B cell (primary cell): ENCODE data around the gene SLCO2B1. TPM values are rescaled to one million over a fixed set of nuclear protein-coding genes. Genes with fewer than 3 reads are reported as not detected.

ENCODE experiments used
- ATAC-seq: fragments of 200-7000 bp; cut with Tn5 transposase; one replicate; pipeline ENCODE4 v1.10.0; 2021; ENCODE audit warnings: low read depth, mild to moderate bottlenecking, moderate number of reproducible peaks, moderate library complexity
- CTCF ChIA-PET: fragments of 350-600 bp; sonication (Branson Sonifier 250); formaldehyde crosslinking; loops from one replicate; lab custom pipeline; 2021; ENCODE audit warnings: antibody characterized with exemption, inconsistent platforms; lab: Charles Lee
- POLR2A ChIA-PET: fragments of 350-600 bp; sonication (Branson Sonifier 250); formaldehyde crosslinking; loops from one replicate; lab custom pipeline; 2021; ENCODE audit warnings: antibody characterized with exemption; lab: Charles Lee
- DNase-seq: peaks from one replicate; pipeline ENCODE4 v3.0.0; 2013
- H2AFZ ChIP-seq: 2 replicates; pipeline ENCODE4 v1.6.1; 2012; ENCODE audit warnings: mild to moderate bottlenecking, low read depth, low read length; ENCODE audit not compliant: insufficient read depth, poor library complexity, severe bottlenecking
- H3K27ac ChIP-seq, 2 donors: 1 replicate in 1 of 2; 2 replicates in 1 of 2; pipeline ENCODE4 v1.5.1; 2012 to 2013; ENCODE audit warnings: low read length in 2 of 2, mild to moderate bottlenecking in 2 of 2, moderate library complexity in 1 of 2
- H3K27me3 ChIP-seq, 4 experiments: fragments of 200-600 bp in 1 of 4; sonication (generic) in 1 of 4; replicated peaks in 1 of 4; 1 replicate in 2 of 4; 2 replicates in 2 of 4; pipeline versions ENCODE4 v1.6.1 to v1.7.0; 2013 to 2016; ENCODE audit warnings: low read length in 3 of 4, mild to moderate bottlenecking in 2 of 4, mixed read lengths in 1 of 4, moderate library complexity in 1 of 4; ENCODE audit not compliant: insufficient read depth in 4 of 4, control insufficient read depth in 3 of 4; ENCODE audit errors: control extremely low read depth in 1 of 4
- H3K36me3 ChIP-seq, 2 experiments: replicated peaks in 1 of 2; 1 replicate in 1 of 2; 2 replicates in 1 of 2; pipeline versions ENCODE4 v1.6.1 to v1.7.1; 2013; ENCODE audit warnings: low read length in 1 of 2; ENCODE audit not compliant: insufficient read depth in 2 of 2, control insufficient read depth in 1 of 2; ENCODE audit errors: control extremely low read depth in 1 of 2, extremely low read depth in 1 of 2
- H3K4me1 ChIP-seq, 2 donors: fragments of 200-600 bp in 1 of 2; sonication (generic) in 1 of 2; 1 replicate in 1 of 2; 2 replicates in 1 of 2; pipeline versions ENCODE4 v1.5.1 to v1.6.1; 2013 to 2017; ENCODE audit warnings: low read length in 2 of 2; ENCODE audit not compliant: control insufficient read depth in 2 of 2, insufficient read depth in 2 of 2
- H3K4me2 ChIP-seq: replicated peaks from 2 replicates; pipeline ENCODE3; 2012; ENCODE audit warnings: mild to moderate bottlenecking, low read depth, low read length; ENCODE audit not compliant: poor library complexity, severe bottlenecking
- H3K4me3 ChIP-seq, 5 experiments: fragments of 200-600 bp in 1 of 5; sonication (generic) in 1 of 5; 1 replicate in 3 of 5; 2 replicates in 2 of 5; pipeline versions ENCODE4 v1.5.1 to v1.7.0; 2011 to 2016; ENCODE audit warnings: low read length in 4 of 5, mild to moderate bottlenecking in 4 of 5, low read depth in 2 of 5, control low read depth in 1 of 5, moderate library complexity in 1 of 5; ENCODE audit not compliant: insufficient read depth in 1 of 5; ENCODE audit errors: control extremely low read depth in 1 of 5, extremely low read depth in 1 of 5
- H3K79me2 ChIP-seq: fragments of 200-600 bp; sonication (generic); one replicate; pipeline ENCODE4 v1.6.0; 2016; ENCODE audit warnings: low read length; ENCODE audit not compliant: control insufficient read depth, insufficient read depth
- H3K9ac ChIP-seq: fragments of 200-600 bp; sonication (generic); 2 replicates; pipeline ENCODE4 v1.6.1; 2017; ENCODE audit warnings: mild to moderate bottlenecking, low read length, moderate library complexity
- H3K9me3 ChIP-seq, 3 donors: one replicate each; pipeline versions ENCODE4 v1.6.1 to v1.7.1; 2013; ENCODE audit warnings: low read length in 2 of 3; ENCODE audit not compliant: control insufficient read depth in 2 of 3, insufficient read depth in 1 of 3; ENCODE audit errors: control extremely low read depth in 1 of 3
- H4K20me1 ChIP-seq: 2 replicates; pipeline ENCODE4 v1.6.0; 2012; ENCODE audit warnings: mild to moderate bottlenecking, low read length; ENCODE audit not compliant: insufficient read depth, control insufficient read depth, poor library complexity, severe bottlenecking
- H3K27ac Mint-ChIP-seq: one replicate; pipeline ENCODE4 v1.8.0; 2021; ENCODE audit warnings: mixed read lengths
- H3K27me3 Mint-ChIP-seq: one replicate; pipeline ENCODE4 v1.8.0; 2021; ENCODE audit warnings: mixed read lengths
- H3K4me1 Mint-ChIP-seq: one replicate; pipeline ENCODE4 v1.8.0; 2021; ENCODE audit warnings: mixed read lengths
- H3K4me3 Mint-ChIP-seq: one replicate; pipeline ENCODE4 v1.8.0; 2021; ENCODE audit warnings: mixed read lengths
- H3K9me3 Mint-ChIP-seq: one replicate; pipeline ENCODE4 v1.8.0; 2022; ENCODE audit warnings: mixed read lengths; ENCODE audit not compliant: insufficient read depth
- EZH2 ChIP-seq: IDR thresholded peaks from 2 replicates; pipeline ENCODE4 v1.6.1; 2012; ENCODE audit warnings: borderline replicate concordance, low read depth, mild to moderate bottlenecking, moderate library complexity, low read length; ENCODE audit not compliant: insufficient read depth, poor library complexity, severe bottlenecking
- WGBS: methylation state at CpG from one replicate; pipeline ENCODE4 v1.1.5; 2013; ENCODE audit warnings: missing lambda C conversion rate; ENCODE audit not compliant: insufficient coverage; 5-methylcytosine and 5-hydroxymethylcytosine counted together
- intact Hi-C: fragments of 100-400 bp; cut with micrococcal nuclease; formaldehyde crosslinking; loops from one replicate; pipeline ENCODE4 v1.10.0; 2022
- polyA plus RNA-seq: library from polyadenylated mRNA; depleted of rRNA; stranded (reverse); fragments of >200 nt; gene quantifications from 2 replicates; pipeline ENCODE4 v1.2.3, GENCODE V29; 2012
- total RNA-seq, 2 donors: library from RNA; stranded (reverse); fragments of 120-200 nt in 1 of 2; gene quantifications; 1 replicate in 1 of 2; 2 replicates in 1 of 2; pipeline versions ENCODE4 v1.2.3 to v1.2.4, GENCODE V29; 2013 to 2022
- TF ChIP-seq, protein P1 (sequence below): fragments of 200-600 bp; IDR thresholded peaks from one replicate; pipeline ENCODE4 v1.8.0; 2022; ENCODE audit warnings: antibody characterized with exemption, mild to moderate bottlenecking

SLCO2B1 gene
- total and polyA plus RNA-seq, 2 donors (not counting 1 experiment from before 2014, with no cell fraction given), result 1.2 TPM; not detected in 1

DNA sequence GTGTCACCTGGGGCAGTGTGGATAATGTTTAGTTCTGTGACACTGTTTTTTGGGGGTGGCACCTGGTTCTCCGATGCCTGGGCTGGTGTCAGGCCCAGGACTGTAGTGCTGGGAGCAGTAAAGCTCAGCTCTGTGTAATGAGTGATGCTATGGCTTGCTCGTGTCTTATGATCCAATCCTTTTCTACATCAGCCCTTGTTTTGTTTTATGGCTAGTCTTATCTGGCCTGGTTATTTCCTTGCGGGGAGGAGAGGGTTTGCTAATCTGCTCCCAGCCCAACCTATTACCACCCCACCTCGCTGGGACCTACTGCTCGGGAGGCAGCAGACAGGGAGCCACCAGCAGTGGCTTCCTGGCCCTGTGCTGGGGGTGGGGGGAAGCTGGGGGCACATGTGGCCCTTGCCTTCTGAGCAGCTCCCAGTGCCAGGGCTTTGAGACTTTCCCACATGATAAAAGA, 54.7 kb downstream of the SLCO2B1 start:
- H3K4me1 ChIP-seq, result no peaks in the 10 kb centered on the region
- H4K20me1 ChIP-seq, result no peaks in the 10 kb centered on the region
- Mint-ChIP-seq H3K9me3 (no peaks in the 10 kb centered on the region), H3K4me3 (no peak overlapping the region), H3K27me3 (peaks cover 28% of the 10 kb centered on the region), H3K27ac (no peak overlapping the region), H3K4me1 (no peaks in the 10 kb centered on the region)
- peaks cover 0 to 8% (median 3%) of the 10 kb centered on the region in 4 experiments for H3K27me3 ChIP-seq
- no peak overlapping the region for H3K4me3 ChIP-seq
- H3K4me2 ChIP-seq, result no peak overlapping the region
- ChIA-PET POLR2A (no interaction called here), CTCF (interaction anchor here (1.0 to 8.3 kb wide), 9 partner anchors 9 to 276 kb away, joined by 3 to 89 read pairs (median 5); no protein-coding TSS in a partner anchor)
- no peak for TF ChIP-seq EZH2
- TF ChIP-seq, protein P1, sequence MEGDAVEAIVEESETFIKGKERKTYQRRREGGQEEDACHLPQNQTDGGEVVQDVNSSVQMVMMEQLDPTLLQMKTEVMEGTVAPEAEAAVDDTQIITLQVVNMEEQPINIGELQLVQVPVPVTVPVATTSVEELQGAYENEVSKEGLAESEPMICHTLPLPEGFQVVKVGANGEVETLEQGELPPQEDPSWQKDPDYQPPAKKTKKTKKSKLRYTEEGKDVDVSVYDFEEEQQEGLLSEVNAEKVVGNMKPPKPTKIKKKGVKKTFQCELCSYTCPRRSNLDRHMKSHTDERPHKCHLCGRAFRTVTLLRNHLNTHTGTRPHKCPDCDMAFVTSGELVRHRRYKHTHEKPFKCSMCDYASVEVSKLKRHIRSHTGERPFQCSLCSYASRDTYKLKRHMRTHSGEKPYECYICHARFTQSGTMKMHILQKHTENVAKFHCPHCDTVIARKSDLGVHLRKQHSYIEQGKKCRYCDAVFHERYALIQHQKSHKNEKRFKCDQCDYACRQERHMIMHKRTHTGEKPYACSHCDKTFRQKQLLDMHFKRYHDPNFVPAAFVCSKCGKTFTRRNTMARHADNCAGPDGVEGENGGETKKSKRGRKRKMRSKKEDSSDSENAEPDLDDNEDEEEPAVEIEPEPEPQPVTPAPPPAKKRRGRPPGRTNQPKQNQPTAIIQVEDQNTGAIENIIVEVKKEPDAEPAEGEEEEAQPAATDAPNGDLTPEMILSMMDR, result no peak
- intact Hi-C loops, result loop anchor here (1.0 kb wide), 1 partner anchor 65 kb away; no protein-coding TSS in a partner anchor
- no peaks in the 10 kb centered on the region for H3K9me3 ChIP-seq
- ATAC-seq (no peak), DNase-seq (no peak)
- H3K79me2 ChIP-seq, result no peaks in the 10 kb centered on the region
- H3K36me3 ChIP-seq, result no peaks in the 10 kb centered on the region
- H3K9ac ChIP-seq, result no peak overlapping the region
- H2AFZ ChIP-seq, result no peak overlapping the region
- no CpG with 5 or more reads among the region's 5 CpGs for WGBS
- H3K27ac ChIP-seq, result no peak overlapping the region

DNA sequence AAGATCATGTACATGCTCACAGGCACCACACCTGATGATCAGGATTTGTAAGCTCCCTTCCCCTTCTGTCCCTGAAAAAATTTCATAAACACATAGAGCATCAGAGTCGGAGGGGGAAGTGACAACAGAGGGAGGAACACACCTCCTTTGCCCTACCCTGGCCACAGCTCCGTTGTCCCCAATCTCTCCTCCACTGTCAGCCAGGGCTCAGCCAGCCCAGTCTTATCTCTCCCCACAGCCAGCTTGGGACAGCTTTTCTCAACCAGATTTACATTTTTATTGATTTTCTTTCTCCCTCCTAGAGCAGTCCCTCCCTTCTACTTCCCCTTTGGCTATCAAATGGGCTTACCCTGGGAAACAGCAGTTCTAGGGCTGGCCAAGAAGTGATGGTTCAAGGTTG, 57.5 kb downstream of the SLCO2B1 start:
- Histone ChIP-seq H3K4me2 (no peak overlapping the region), H3K36me3 (no peaks in the 10 kb centered on the region), H3K9ac (no peak overlapping the region), H3K4me1 (no peaks in the 10 kb centered on the region), H3K27ac (no peak overlapping the region), H4K20me1 (no peaks in the 10 kb centered on the region), H3K9me3 (no peaks in the 10 kb centered on the region), H2AFZ (no peak overlapping the region), H3K27me3 (peaks cover 0 to 8% (median 3%) of the 10 kb centered on the region in 4 experiments), H3K4me3 (no peak overlapping the region), H3K79me2 (no peaks in the 10 kb centered on the region)
- Mint-ChIP-seq H3K27me3 (peaks cover 33% of the 10 kb centered on the region), H3K27ac (no peak overlapping the region), H3K4me1 (no peaks in the 10 kb centered on the region), H3K9me3 (no peaks in the 10 kb centered on the region), H3K4me3 (no peak overlapping the region)
- POLR2A ChIA-PET, result no interaction called here
- CTCF ChIA-PET, result interaction anchor here (8.3 kb wide), 1 partner anchor 67 kb away, joined by 89 read pairs; no protein-coding TSS in a partner anchor
- intact Hi-C loops, result no loop called here
- ATAC-seq (no peak), DNase-seq (no peak)
- 30% methylated on average over 2 of the region's 2 CpGs for WGBS
- TF ChIP-seq EZH2, result no peak
- TF ChIP-seq, protein P1, result no peak
